Stromal cell of bone marrow (primary cell): ENCODE measurements around the gene ANLN.
A peak's percentile ranks its signal among the peaks of the same experiment; 100 is the strongest.
"Not testable (repeated sequence)": the region's sequence is repeated elsewhere in the genome, so short reads cannot be mapped to it uniquely, and the experiment has no call there.

Experiments
- DNase-seq: peaks from one replicate; pipeline ENCODE4 v3.0.0-alpha.2; 2012; ENCODE audit warnings: low read depth

Gene ANLN

GRCh38 chr7:36409180-36409579 lies 19.5 kb downstream of the ANLN start:
- no peak for DNase-seq

GRCh38 chr7:36415144-36415543 lies 25.5 kb downstream of the ANLN start:
- DNase-seq, result no peak

GRCh38 chr7:36416251-36416650 lies 26.6 kb downstream of the ANLN start:
- DNase-seq, result no peak

GRCh38 chr7:36420307-36420706 lies 30.6 kb downstream of the ANLN start:
- no peak for DNase-seq

GRCh38 chr7:36422072-36422471 lies 32.4 kb downstream of the ANLN start:
- DNase-seq, result no peak

- no peak for DNase-seq
Measured at GRCh38 chr7:36423633-36424032, 34.0 kb downstream of the ANLN start.

GRCh38 chr7:36430186-36430585 lies 40.5 kb downstream of the ANLN start:
- no peak for DNase-seq

- no peak for DNase-seq
Measured at GRCh38 chr7:36430881-36431280, 41.2 kb downstream of the ANLN start.

- no peak for DNase-seq
Measured at GRCh38 chr7:36438211-36438610, 48.5 kb downstream of the ANLN start.

- peak; percentile 3 for DNase-seq
Measured at GRCh38 chr7:36439624-36440023, 50.0 kb downstream of the ANLN start.

GRCh38 chr7:36440880-36441279 lies 51.2 kb downstream of the ANLN start:
- peak; percentile 8 for DNase-seq

GRCh38 chr7:36441344-36442022 lies 51.8 kb downstream of the ANLN start:
- DNase-seq, result no peak

GRCh38 chr7:36448781-36449379 lies 59.2 kb downstream of the ANLN start:
- no peak for DNase-seq

- no peak for DNase-seq
Measured at GRCh38 chr7:36449685-36450084, 60.0 kb downstream of the ANLN start.

- no peak for DNase-seq
Measured at GRCh38 chr7:36453769-36454168, 64.1 kb downstream of the ANLN start.

GRCh38 chr7:36455646-36456045 lies 66.0 kb downstream of the ANLN start:
- DNase-seq, result no peak

GRCh38 chr7:36456138-36456537 lies 66.5 kb downstream of the ANLN start:
- DNase-seq, result no peak

- no peak for DNase-seq
Measured at GRCh38 chr7:36456548-36456947, 66.9 kb downstream of the ANLN start.

GRCh38 chr7:36459236-36459960 lies 69.7 kb downstream of the ANLN start:
- no peak for DNase-seq

- DNase-seq, result no peak
Measured at GRCh38 chr7:36460811-36461429, 71.3 kb downstream of the ANLN start.

GRCh38 chr7:36462551-36463137 lies 73.0 kb downstream of the ANLN start:
- DNase-seq, result no peak

GRCh38 chr7:36464271-36464670 lies 74.6 kb downstream of the ANLN start:
- DNase-seq, result no peak

- not testable (repeated sequence) for DNase-seq
Measured at GRCh38 chr7:36466001-36466400, 76.3 kb downstream of the ANLN start.
